ENCODE data around the gene ENPP7.
A peak's percentile ranks its signal among the peaks of the same experiment; 100 is the strongest.

Gene ENPP7

GRCh38 chr17:79748295-79749099 is 17.8 kb downstream of the ENPP7 start:
- Histone ChIP-seq H3K27ac (ENCODE audit: extremely low read depth, low read depth, low read length) (no peak overlapping the region), H3K9me3 (ENCODE audit: control insufficient read depth, insufficient read depth, low read depth, low read length) (no peaks in the 10 kb centered on the region), H3K4me3 (ENCODE audit: low read depth, low read length) (no peak overlapping the region), H3K4me1 (ENCODE audit: control insufficient read depth, insufficient read depth, low read length) (peaks cover 11% of the 10 kb centered on the region), H3K36me3 (ENCODE audit: control insufficient read depth in 2 of 2, insufficient read depth in 1 of 2, low read length in 2 of 2) (no peaks in the 10 kb centered on the region)
- CTCF ChIA-PET, result interaction anchor here (2.4 kb wide), 1 partner anchor 7 kb away, joined by 9 read pairs; no protein-coding TSS in a partner anchor
- POLR2A ChIA-PET, result no interaction called here
- no peak for TF ChIP-seq ZNF747 (tag by site-specific recombination; IDR thresholded peaks at IDR 0.05)
- TF ChIP-seq ZNF239 (tag by site-specific recombination; IDR thresholded peaks at IDR 0.05), result no peak
- no peak for TF ChIP-seq ZNF521 (tag by site-specific recombination; IDR thresholded peaks at IDR 0.05)
- TF ChIP-seq ZNF549 (tag by site-specific recombination; IDR thresholded peaks at IDR 0.05), result no peak
- TF ChIP-seq ZNF211 (tag by site-specific recombination; IDR thresholded peaks at IDR 0.05; ENCODE audit: low read depth), result no peak
- no peak for TF ChIP-seq ZNF560 (tag by site-specific recombination; IDR thresholded peaks at IDR 0.05; ENCODE audit: borderline replicate concordance)
- TF ChIP-seq ZNF837 (tag by site-specific recombination; IDR thresholded peaks at IDR 0.05), result no peak
- no peak for TF ChIP-seq ZNF596 (tag by site-specific recombination; IDR thresholded peaks at IDR 0.05)
- TF ChIP-seq ZNF76 (tag by site-specific recombination; IDR thresholded peaks at IDR 0.05; ENCODE audit: borderline replicate concordance, low read depth), result no peak
- TF ChIP-seq, protein P1, sequence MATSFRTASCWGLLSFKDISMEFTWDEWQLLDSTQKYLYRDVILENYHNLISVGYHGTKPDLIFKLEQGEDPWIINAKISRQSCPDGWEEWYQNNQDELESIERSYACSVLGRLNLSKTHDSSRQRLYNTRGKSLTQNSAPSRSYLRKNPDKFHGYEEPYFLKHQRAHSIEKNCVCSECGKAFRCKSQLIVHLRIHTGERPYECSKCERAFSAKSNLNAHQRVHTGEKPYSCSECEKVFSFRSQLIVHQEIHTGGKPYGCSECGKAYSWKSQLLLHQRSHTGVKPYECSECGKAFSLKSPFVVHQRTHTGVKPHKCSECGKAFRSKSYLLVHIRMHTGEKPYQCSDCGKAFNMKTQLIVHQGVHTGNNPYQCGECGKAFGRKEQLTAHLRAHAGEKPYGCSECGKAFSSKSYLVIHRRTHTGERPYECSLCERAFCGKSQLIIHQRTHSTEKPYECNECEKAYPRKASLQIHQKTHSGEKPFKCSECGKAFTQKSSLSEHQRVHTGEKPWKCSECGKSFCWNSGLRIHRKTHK (tag by site-specific recombination; IDR thresholded peaks at IDR 0.05), result no peak

DNA sequence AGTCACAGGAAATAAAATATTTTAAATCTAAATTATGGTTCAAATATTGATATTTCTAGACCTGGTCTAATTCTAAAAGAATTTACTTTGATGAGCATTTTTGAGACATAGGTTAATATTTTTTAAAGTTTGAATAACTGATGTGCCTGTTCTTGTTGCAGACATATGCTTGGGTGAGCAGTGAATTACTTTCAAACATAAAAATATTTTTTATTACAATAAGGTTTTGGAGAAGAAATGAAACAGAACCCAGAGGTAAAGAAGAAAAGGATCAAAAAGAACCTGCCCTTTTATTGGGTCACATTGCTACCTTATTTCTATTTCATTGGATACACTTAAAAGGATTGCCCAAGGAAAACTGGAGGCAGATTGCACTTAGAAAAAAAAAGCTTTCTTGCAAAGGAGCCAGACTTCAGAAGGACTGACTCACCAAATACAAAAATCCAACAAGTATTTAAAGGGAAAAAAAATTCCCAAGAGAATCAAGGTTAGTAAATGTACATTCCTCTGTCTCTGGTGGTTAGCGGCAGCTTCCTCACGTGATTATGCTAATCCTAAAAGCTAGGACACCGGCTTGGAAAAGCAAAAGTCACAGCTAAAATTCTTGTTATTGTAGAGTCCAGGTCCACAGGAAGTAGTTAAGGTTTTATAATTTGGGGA is 18.5 kb downstream of the ENPP7 start:
- CTCF ChIA-PET, result interaction anchor here (0.8 to 2.4 kb wide), 5 partner anchors 8 to 221 kb away, joined by 3 to 9 read pairs (median 3); no protein-coding TSS in a partner anchor
- Histone ChIP-seq H3K27ac (ENCODE audit: extremely low read depth, low read depth, low read length) (0 out of 2 replicates have a peak overlapping the region, but pooled peaks have one; percentile 3), H3K36me3 (ENCODE audit: control insufficient read depth in 2 of 2, insufficient read depth in 1 of 2, low read length in 2 of 2) (no peaks in the 10 kb centered on the region), H3K9me3 (ENCODE audit: control insufficient read depth, insufficient read depth, low read depth, low read length) (no peaks in the 10 kb centered on the region), H3K4me1 (ENCODE audit: control insufficient read depth, insufficient read depth, low read length) (peaks cover 11% of the 10 kb centered on the region), H3K4me3 (ENCODE audit: low read depth, low read length) (no peak overlapping the region)
- POLR2A ChIA-PET, result no interaction called here
- TF ChIP-seq, protein P2, sequence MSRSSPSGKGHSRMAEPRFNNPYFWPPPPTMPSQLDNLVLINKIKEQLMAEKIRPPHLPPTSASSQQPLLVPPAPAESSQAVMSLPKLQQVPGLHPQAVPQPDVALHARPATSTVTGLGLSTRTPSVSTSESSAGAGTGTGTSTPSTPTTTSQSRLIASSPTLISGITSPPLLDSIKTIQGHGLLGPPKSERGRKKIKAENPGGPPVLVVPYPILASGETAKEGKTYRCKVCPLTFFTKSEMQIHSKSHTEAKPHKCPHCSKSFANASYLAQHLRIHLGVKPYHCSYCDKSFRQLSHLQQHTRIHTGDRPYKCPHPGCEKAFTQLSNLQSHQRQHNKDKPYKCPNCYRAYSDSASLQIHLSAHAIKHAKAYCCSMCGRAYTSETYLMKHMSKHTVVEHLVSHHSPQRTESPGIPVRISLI (tag by site-specific recombination; IDR thresholded peaks at IDR 0.05), result peak; percentile 79; the same call in 1 of the 2 replicates
- TF ChIP-seq ZNF366 (tag by site-specific recombination; conservative IDR thresholded peaks at IDR 0.05) (peak; percentile 35; the same call in 1 of the 2 replicates), PRDM6 (tag by site-specific recombination; IDR thresholded peaks at IDR 0.05) (peak; percentile 92), ZNF391 (tag by site-specific recombination; IDR thresholded peaks at IDR 0.05; ENCODE audit: borderline replicate concordance, low read depth) (no peak), ZBTB7A (tag by site-specific recombination; IDR thresholded peaks at IDR 0.05; ENCODE audit: low read depth) (no peak), SCRT2 (tag by site-specific recombination; IDR thresholded peaks at IDR 0.05) (peak; percentile 86)

Measured in HEK293 (cell line).